Measurements from ENCODE around the gene VAV2. TPM values are rescaled to one million over a fixed set of nuclear protein-coding genes. Genes with fewer than 3 reads are reported as not detected.

Gene VAV2
- total and polyA plus RNA-seq, 12 donors: 2.9 to 7.1 (median 5.0) TPM

GRCh38 chr9:133948561-133949485, 43.3 kb downstream of the VAV2 start:
- intact Hi-C loops (cut with DNase I): loop anchor here in 1 of 10 donors (5.0 kb wide), 1 partner anchor 33 kb away; no protein-coding TSS in a partner anchor
- Histone ChIP-seq H3K27me3 (no peaks in the 10 kb centered on the region), H3K9me3 (no peaks in the 10 kb centered on the region), H3K4me1 (peaks cover 0 to 36% (median 13%) of the 10 kb centered on the region in 9 donors), H3K4me3 (no peak overlapping the region), H3K27ac (no peak overlapping the region), H3K36me3 (no peaks in the 10 kb centered on the region)
- no peak for TF ChIP-seq CTCF (IDR thresholded peaks at IDR 0.05)
- WGBS, 2 donors: 92 to 93% methylated on average over 31 of the region's 31 CpGs
- no peak for DNase-seq
- ATAC-seq: no peak

- WGBS, 2 donors: 61 to 70% methylated on average over 16 of the region's 16 CpGs
- H3K36me3 ChIP-seq: no peaks in the 10 kb centered on the region
- H3K27ac ChIP-seq: no peak overlapping the region
- DNase-seq (no peak), ATAC-seq (peak in 4 of 8 donors; percentile 11 to 44 (median 34))
- intact Hi-C loops (cut with DNase I): loop anchor here in 1 of 10 donors (5.0 kb wide), 1 partner anchor 34 kb away; no protein-coding TSS in a partner anchor
- no peak for TF ChIP-seq CTCF (IDR thresholded peaks at IDR 0.05)
- peaks cover 0 to 36% (median 13%) of the 10 kb centered on the region in 9 donors for H3K4me1 ChIP-seq
- no peak overlapping the region for H3K4me3 ChIP-seq
- no peaks in the 10 kb centered on the region for H3K9me3 ChIP-seq
- H3K27me3 ChIP-seq: no peaks in the 10 kb centered on the region
Measured at GRCh38 chr9:133948131-133948530, 44.0 kb downstream of the VAV2 start.

- Histone ChIP-seq H3K9me3 (no peaks in the 10 kb centered on the region), H3K4me1 (peaks cover 0 to 38% (median 13%) of the 10 kb centered on the region in 9 donors), H3K27me3 (no peaks in the 10 kb centered on the region), H3K27ac (no peak overlapping the region), H3K36me3 (no peaks in the 10 kb centered on the region), H3K4me3 (no peak overlapping the region)
- ATAC-seq (no peak), DNase-seq (no peak)
- WGBS, 2 donors: 92 to 93% methylated on average over 18 of the region's 18 CpGs
- intact Hi-C loops (cut with DNase I): loop anchor here in 1 of 10 donors (5.0 kb wide), 1 partner anchor 35 kb away; no protein-coding TSS in a partner anchor
- TF ChIP-seq CTCF (IDR thresholded peaks at IDR 0.05): no peak
Measured at GRCh38 chr9:133946840-133947486, 45.2 kb downstream of the VAV2 start.

GRCh38 chr9:133945977-133946753, 46.0 kb downstream of the VAV2 start:
- no peak for DNase-seq
- Histone ChIP-seq H3K4me3 (no peak overlapping the region), H3K4me1 (peaks cover 0 to 30% (median 10%) of the 10 kb centered on the region in 9 donors), H3K9me3 (no peaks in the 10 kb centered on the region), H3K27me3 (no peaks in the 10 kb centered on the region), H3K27ac (no peak overlapping the region), H3K36me3 (no peaks in the 10 kb centered on the region)
- no peak for TF ChIP-seq CTCF (IDR thresholded peaks at IDR 0.05)
- no peak for ATAC-seq
- 95 to 96% methylated on average over 14 of the region's 14 CpGs for WGBS, 2 donors
- intact Hi-C loops (cut with DNase I): loop anchor here in 1 of 10 donors (5.0 kb wide), 1 partner anchor 36 kb away; no protein-coding TSS in a partner anchor
